Tibial artery (tissue), 4 donors: ENCODE results near the gene NRP2.

Experiments
- DNase-seq, 2 donors: peaks; one replicate each; pipeline ENCODE4 v3.0.0-alpha.2; 2019
- H3K27ac ChIP-seq, 2 donors: fragments of 200-600 bp; sonication (generic) in 1 of 2; 1 replicate in 1 of 2; 2 replicates in 1 of 2; pipeline ENCODE4 v1.5.1; 2018 to 2019; ENCODE audit warnings: mild to moderate bottlenecking in 1 of 2
- H3K27me3 ChIP-seq, 2 donors: fragments of 200-600 bp; sonication (generic) in 1 of 2; one replicate each; pipeline versions ENCODE4 v1.5.1 to v1.6.0; 2016 to 2019
- H3K36me3 ChIP-seq, 3 donors: fragments of 200-600 bp; sonication (generic) in 2 of 3; one replicate each; pipeline ENCODE4 v1.5.1; 2016 to 2019; ENCODE audit warnings: mild to moderate bottlenecking in 2 of 3
- H3K4me1 ChIP-seq, 4 donors: fragments of 200-600 bp; sonication (generic) in 2 of 4; 1 replicate in 3 of 4; 2 replicates in 1 of 4; pipeline ENCODE4 v1.5.1; 2016 to 2019
- H3K4me3 ChIP-seq, 2 donors: fragments of 200-600 bp; sonication (generic) in 1 of 2; 1 replicate in 1 of 2; 2 replicates in 1 of 2; pipeline ENCODE4 v1.5.1; 2018 to 2019; ENCODE audit warnings: mild to moderate bottlenecking in 2 of 2
- H3K9me3 ChIP-seq, 3 donors: fragments of 200-600 bp; sonication (generic) in 1 of 3; one replicate each; pipeline ENCODE4 v1.5.1; 2016 to 2019
- intact Hi-C: fragments of 100-400 bp; cut with DNase I; formaldehyde crosslinking; loops from one replicate; pipeline ENCODE4 v1.15.0; 2023; ENCODE audit warnings: low total_unique reads
- TF ChIP-seq, protein P1 (sequence below), 2 experiments: fragments of 200-600 bp in 1 of 2; fragments of 450-650 bp in 1 of 2; IDR thresholded peaks; one replicate each; pipeline ENCODE4 v1.5.1; 2017 to 2019; ENCODE audit warnings: antibody characterized with exemption in 2 of 2, mild to moderate bottlenecking in 1 of 2, moderate library complexity in 1 of 2

Gene NRP2

DNA sequence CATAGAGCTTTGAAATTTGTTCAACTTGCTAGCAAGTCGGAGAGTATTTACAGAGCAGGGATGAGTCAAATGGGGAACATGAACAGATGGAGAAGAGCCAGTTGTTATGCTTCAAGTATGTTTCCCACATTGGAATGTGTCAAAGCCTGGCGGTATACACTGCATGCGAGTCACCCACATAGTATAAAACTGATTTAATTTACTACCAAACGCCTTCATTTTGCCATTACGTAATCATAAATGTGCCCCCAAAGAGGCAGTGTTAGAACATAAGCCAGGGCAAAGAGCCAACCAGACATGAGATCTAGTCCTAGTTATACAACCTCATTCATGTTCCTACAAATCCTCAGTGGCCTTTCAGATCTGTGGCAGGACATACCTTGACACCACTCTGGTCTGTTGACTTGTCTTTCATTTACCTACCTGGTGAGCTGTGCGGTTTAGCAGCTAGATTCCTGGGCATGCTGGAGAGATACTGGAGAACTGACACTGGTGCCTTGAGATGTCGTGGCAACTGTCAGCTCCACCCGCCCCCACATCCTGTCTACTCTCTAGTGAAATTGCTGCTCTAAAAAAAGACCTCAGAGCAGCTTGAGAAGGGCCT lies 21.7 kb upstream of the NRP2 start:
- H3K27me3 ChIP-seq, result no peaks in the 10 kb centered on the region
- intact Hi-C loops, result no loop called here
- H3K4me1 ChIP-seq, result peaks cover 0 to 30% (median 21%) of the 10 kb centered on the region in 4 donors
- no peaks in the 10 kb centered on the region for H3K9me3 ChIP-seq
- TF ChIP-seq, protein P1, sequence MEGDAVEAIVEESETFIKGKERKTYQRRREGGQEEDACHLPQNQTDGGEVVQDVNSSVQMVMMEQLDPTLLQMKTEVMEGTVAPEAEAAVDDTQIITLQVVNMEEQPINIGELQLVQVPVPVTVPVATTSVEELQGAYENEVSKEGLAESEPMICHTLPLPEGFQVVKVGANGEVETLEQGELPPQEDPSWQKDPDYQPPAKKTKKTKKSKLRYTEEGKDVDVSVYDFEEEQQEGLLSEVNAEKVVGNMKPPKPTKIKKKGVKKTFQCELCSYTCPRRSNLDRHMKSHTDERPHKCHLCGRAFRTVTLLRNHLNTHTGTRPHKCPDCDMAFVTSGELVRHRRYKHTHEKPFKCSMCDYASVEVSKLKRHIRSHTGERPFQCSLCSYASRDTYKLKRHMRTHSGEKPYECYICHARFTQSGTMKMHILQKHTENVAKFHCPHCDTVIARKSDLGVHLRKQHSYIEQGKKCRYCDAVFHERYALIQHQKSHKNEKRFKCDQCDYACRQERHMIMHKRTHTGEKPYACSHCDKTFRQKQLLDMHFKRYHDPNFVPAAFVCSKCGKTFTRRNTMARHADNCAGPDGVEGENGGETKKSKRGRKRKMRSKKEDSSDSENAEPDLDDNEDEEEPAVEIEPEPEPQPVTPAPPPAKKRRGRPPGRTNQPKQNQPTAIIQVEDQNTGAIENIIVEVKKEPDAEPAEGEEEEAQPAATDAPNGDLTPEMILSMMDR (IDR thresholded peaks at IDR 0.05), result no peak
- H3K4me3 ChIP-seq, result no peak overlapping the region
- no peaks in the 10 kb centered on the region for H3K36me3 ChIP-seq
- DNase-seq, result peak in 1 of 2 donors; percentile 48
- peak overlapping the region; percentile 12 to 37 for H3K27ac ChIP-seq

DNA sequence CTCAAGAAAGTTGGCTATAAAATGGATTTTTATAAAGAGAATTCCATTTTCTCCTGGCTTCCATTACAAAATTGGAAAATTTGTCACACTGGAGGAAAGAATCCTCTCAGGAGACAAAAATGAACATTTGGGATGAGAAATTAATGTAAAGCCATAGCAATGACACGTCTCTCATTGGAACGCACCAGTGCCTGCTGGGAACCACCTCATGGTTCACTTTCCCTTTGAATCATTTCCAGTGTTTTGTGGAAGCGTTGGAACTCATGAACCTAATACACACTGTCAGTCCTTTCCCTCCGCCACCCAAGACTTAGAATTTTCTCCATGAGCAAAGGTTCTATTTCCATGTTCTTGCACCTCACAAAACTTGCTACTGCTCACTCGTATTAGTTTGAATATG lies 21.0 kb upstream of the NRP2 start:
- intact Hi-C loops, result no loop called here
- no peak for DNase-seq

DNA sequence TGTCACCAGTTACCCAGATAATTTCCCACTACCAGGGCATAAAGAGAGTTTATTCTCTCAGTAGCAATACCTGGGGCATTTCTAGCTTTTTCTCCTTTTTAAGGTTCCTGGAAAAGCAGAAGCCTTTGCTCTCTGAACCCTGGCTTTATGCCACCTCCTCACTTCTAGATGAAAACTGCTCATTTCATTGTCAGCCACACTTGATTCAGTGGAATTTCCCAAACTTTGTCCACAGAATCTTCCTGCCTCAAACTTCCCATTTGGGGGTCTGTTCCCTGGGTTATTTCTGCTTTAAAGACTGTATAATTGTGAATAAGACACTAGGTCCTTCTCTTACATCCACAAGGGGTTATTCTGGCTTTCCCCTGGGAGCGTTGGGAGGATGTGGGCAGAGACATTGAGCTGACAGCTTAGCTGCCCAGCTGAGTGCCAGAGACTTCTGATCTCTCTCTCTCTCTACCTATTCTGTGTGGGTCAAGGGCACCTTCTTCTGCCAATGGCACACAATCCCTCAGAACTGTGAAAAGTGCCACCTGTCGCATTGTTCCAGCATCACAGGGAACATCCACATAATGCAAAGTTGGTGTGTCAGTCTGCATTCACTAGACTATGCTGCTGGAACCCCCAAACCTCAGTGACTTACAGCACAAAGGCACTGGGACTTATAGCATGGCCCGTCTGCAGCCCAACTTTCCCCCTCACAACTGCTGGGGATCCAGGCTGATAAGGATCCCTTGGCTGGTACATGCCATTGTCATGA lies 19.9 kb upstream of the NRP2 start:
- H3K27me3 ChIP-seq, result no peaks in the 10 kb centered on the region

More for the DNA sequence above, 21.0 kb upstream of the NRP2 start:
- Histone ChIP-seq H3K4me3 (no peak overlapping the region), H3K27me3 (no peaks in the 10 kb centered on the region), H3K36me3 (no peaks in the 10 kb centered on the region), H3K27ac (peak overlapping the region; percentile 12 to 37), H3K9me3 (no peaks in the 10 kb centered on the region), H3K4me1 (peaks cover 0 to 26% (median 20%) of the 10 kb centered on the region in 4 donors)
- TF ChIP-seq, protein P1 (IDR thresholded peaks at IDR 0.05), result no peak

DNA sequence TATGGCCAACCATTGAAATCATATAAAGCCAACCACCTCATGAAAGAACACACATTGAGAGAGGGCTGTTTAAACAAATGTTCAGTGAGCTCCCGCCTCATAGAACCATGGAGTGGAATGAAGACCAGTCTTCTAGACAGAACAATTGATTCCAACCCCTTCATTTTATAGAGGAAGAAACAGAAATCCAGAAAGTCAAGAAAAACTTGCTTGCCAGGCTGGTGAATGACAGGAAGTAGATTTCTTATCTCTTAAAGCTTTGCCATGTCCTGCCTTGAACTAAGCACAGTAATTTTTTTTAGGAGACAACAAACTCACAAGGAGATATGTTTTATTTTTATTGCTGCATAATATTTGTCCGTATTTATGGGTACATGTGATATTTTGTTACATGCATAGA lies 16.5 kb upstream of the NRP2 start:
- Histone ChIP-seq H3K27me3 (no peaks in the 10 kb centered on the region), H3K4me1 (peaks cover 0 to 3% (median 2%) of the 10 kb centered on the region in 4 donors), H3K9me3 (no peaks in the 10 kb centered on the region), H3K4me3 (no peak overlapping the region), H3K36me3 (no peaks in the 10 kb centered on the region), H3K27ac (no peak overlapping the region)
- DNase-seq, result no peak
- TF ChIP-seq, protein P1 (IDR thresholded peaks at IDR 0.05), result no peak
- intact Hi-C loops, result no loop called here

More for the DNA sequence above, 19.9 kb upstream of the NRP2 start:
- H3K36me3 ChIP-seq, result no peaks in the 10 kb centered on the region
- DNase-seq, result no peak
- no peak overlapping the region for H3K4me3 ChIP-seq
- intact Hi-C loops, result no loop called here
- TF ChIP-seq, protein P1 (IDR thresholded peaks at IDR 0.05), result no peak
- H3K4me1 ChIP-seq, result peaks cover 0 to 15% (median 11%) of the 10 kb centered on the region in 4 donors
- no peaks in the 10 kb centered on the region for H3K9me3 ChIP-seq
- H3K27ac ChIP-seq, result no peak overlapping the region

DNA sequence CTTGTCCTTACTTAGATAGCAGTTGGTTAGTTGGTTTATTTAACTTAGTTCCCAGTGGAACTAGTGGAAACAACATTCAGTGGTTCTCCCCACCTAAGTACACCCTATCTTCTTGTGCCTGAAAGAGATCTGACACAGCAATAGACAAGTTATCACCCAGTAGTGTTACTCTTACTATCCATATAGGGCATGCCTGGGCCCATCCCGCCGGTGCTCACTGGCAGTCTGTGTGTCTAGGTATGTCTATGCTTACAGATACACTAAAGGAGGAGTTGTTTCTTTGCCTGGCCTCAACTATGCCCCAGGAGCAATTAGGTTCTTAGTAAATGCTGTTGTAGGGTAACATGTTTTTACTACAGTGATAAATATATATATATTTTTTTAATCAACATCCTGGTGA lies 12.0 kb upstream of the NRP2 start:
- Histone ChIP-seq H3K27me3 (no peaks in the 10 kb centered on the region), H3K4me1 (peaks cover 0 to under 1% (median 0%) of the 10 kb centered on the region in 4 donors), H3K36me3 (no peaks in the 10 kb centered on the region), H3K4me3 (no peak overlapping the region), H3K9me3 (no peaks in the 10 kb centered on the region), H3K27ac (no peak overlapping the region)
- intact Hi-C loops, result no loop called here
- TF ChIP-seq, protein P1 (IDR thresholded peaks at IDR 0.05), result no peak
- no peak for DNase-seq
